ENCODE results near the gene SIPA1. TPM values are rescaled to one million over a fixed set of nuclear protein-coding genes. Genes with fewer than 3 reads are reported as not detected.

The SIPA1 gene
- total and polyA plus RNA-seq, 2 of the 13 experiments (the other 11 are each of a cell fraction or from before 2014, with no cell fraction given), result 5.8 to 7.7 TPM

- 0 out of 2 replicates have a peak, but pooled peaks have one; percentile 27 for TF ChIP-seq KDM6A (CRISPR knock-in tag; IDR thresholded peaks at IDR 0.05; ENCODE audit: low read depth)
- TF ChIP-seq AGO2 (optimal IDR thresholded peaks at IDR 0.05; ENCODE audit: low read depth, low read length), result peak; percentile 47
- TF ChIP-seq HMGXB4 (CRISPR knock-in tag; IDR thresholded peaks at IDR 0.05; ENCODE audit: borderline replicate concordance in 1 of 2, low read depth in 1 of 2), result no peak
- no peak for TF ChIP-seq RARA (CRISPR knock-in tag; IDR thresholded peaks at IDR 0.05)
- TF ChIP-seq ZNF577 (CRISPR knock-in tag; IDR thresholded peaks at IDR 0.05; ENCODE audit: borderline replicate concordance, low read depth), result no peak
- TF ChIP-seq ZNF878 (CRISPR knock-in tag; IDR thresholded peaks at IDR 0.05), result no peak
- TF ChIP-seq HINFP (CRISPR knock-in tag; IDR thresholded peaks at IDR 0.05; ENCODE audit: low read depth), result no peak
- peak; percentile 74 for TF ChIP-seq ONECUT2 (CRISPR knock-in tag; IDR thresholded peaks at IDR 0.05)
- TF ChIP-seq ZBTB4 (CRISPR knock-in tag; IDR thresholded peaks at IDR 0.05; ENCODE audit: borderline replicate concordance), result 0 out of 2 replicates have a peak, but pooled peaks have one; percentile 12
- TF ChIP-seq ZNF343 (CRISPR knock-in tag; IDR thresholded peaks at IDR 0.05), result no peak
- no peak for TF ChIP-seq ZNF746 (CRISPR knock-in tag; IDR thresholded peaks at IDR 0.05)
- TF ChIP-seq PBX2 (CRISPR knock-in tag; IDR thresholded peaks at IDR 0.05), result no peak
- TF ChIP-seq CREB1 (IDR thresholded peaks at IDR 0.05), result no peak
- no peak for TF ChIP-seq CREB1 (CRISPR knock-in tag; IDR thresholded peaks at IDR 0.05)
- peak; percentile 63; the same call in 1 of the 2 replicates for TF ChIP-seq ZSCAN31 (CRISPR knock-in tag; IDR thresholded peaks at IDR 0.05; ENCODE audit: low read depth)
- TF ChIP-seq ZNF598 (CRISPR knock-in tag; IDR thresholded peaks at IDR 0.05; ENCODE audit: borderline replicate concordance), result peak; percentile 50; the same call in 1 of the 2 replicates
- TF ChIP-seq ZNF839 (CRISPR knock-in tag; IDR thresholded peaks at IDR 0.05; ENCODE audit: borderline replicate concordance), result no peak
- TF ChIP-seq RXRA (CRISPR knock-in tag; IDR thresholded peaks at IDR 0.05), result no peak
- no peak for TF ChIP-seq ZNF362 (CRISPR knock-in tag; IDR thresholded peaks at IDR 0.05; ENCODE audit: borderline replicate concordance)
Observed at GRCh38 chr11:65661599-65662246, 23.8 kb downstream of the SIPA1 start (continued).
